Measurements from ENCODE around the gene IRGQ.
"Not testable (repeated sequence)": the region's sequence is repeated elsewhere in the genome, so short reads cannot be mapped to it uniquely, and the experiment has no call there.

IRGQ gene

GRCh38 chr19:43589678-43590077 lies 6.3 kb downstream of the IRGQ start:
- no peak for DNase-seq (ENCODE audit: extremely low spot score)
- ChIA-PET POLR2A (no interaction called here), CTCF (no interaction called here)
- TF ChIP-seq PKNOX1 (IDR thresholded peaks at IDR 0.05) (no peak), SP1 (IDR thresholded peaks at IDR 0.05) (no peak), HDGF (IDR thresholded peaks at IDR 0.05; ENCODE audit: borderline replicate concordance) (no peak), ZNF384 (IDR thresholded peaks at IDR 0.05) (no peak), FOXM1 (IDR thresholded peaks at IDR 0.05; ENCODE audit: borderline replicate concordance) (no peak), FOXA1 (IDR thresholded peaks at IDR 0.05) (no peak), LEF1 (IDR thresholded peaks at IDR 0.05; ENCODE audit: borderline replicate concordance) (no peak), ELF4 (IDR thresholded peaks at IDR 0.05) (no peak), FOXK2 (IDR thresholded peaks at IDR 0.05) (no peak), TARDBP (IDR thresholded peaks at IDR 0.05) (no peak), ARNT (IDR thresholded peaks at IDR 0.05) (no peak), BHLHE40 (IDR thresholded peaks at IDR 0.05; ENCODE audit: borderline replicate concordance) (no peak), CTBP1 (IDR thresholded peaks at IDR 0.05; ENCODE audit: borderline replicate concordance) (no peak), NFRKB (IDR thresholded peaks at IDR 0.05) (no peak), L3MBTL2 (conservative IDR thresholded peaks at IDR 0.05) (no peak)

GRCh38 chr19:43589277-43589676 lies 6.7 kb downstream of the IRGQ start:
- CTCF ChIA-PET: no interaction called here
- no peak for DNase-seq (ENCODE audit: extremely low spot score)
- POLR2A ChIA-PET: no interaction called here
- TF ChIP-seq ARNT (IDR thresholded peaks at IDR 0.05): no peak

GRCh38 chr19:43587029-43587428 lies 8.9 kb downstream of the IRGQ start:
- CTCF ChIA-PET: interaction anchor here (0.6 kb wide), 1 partner anchor 68 kb away, joined by 3 read pairs; no protein-coding TSS in a partner anchor
- POLR2A ChIA-PET; DNase-seq (ENCODE audit: extremely low spot score): not testable (repeated sequence)

GRCh38 chr19:43586346-43586745 lies 9.6 kb downstream of the IRGQ start:
- POLR2A ChIA-PET: no interaction called here
- DNase-seq (ENCODE audit: extremely low spot score): no peak
- CTCF ChIA-PET: interaction anchor here (0.6 kb wide), 1 partner anchor 68 kb away, joined by 3 read pairs; no protein-coding TSS in a partner anchor
- TF ChIP-seq L3MBTL2 (conservative IDR thresholded peaks at IDR 0.05): no peak
- TF ChIP-seq PKNOX1 (IDR thresholded peaks at IDR 0.05): no peak
- no peak for TF ChIP-seq HDGF (IDR thresholded peaks at IDR 0.05; ENCODE audit: borderline replicate concordance)
- no peak for TF ChIP-seq FOXM1 (IDR thresholded peaks at IDR 0.05; ENCODE audit: borderline replicate concordance)
- TF ChIP-seq SUZ12 (IDR thresholded peaks at IDR 0.05): no peak

GRCh38 chr19:43584484-43584883 lies 11.4 kb downstream of the IRGQ start:
- ChIA-PET POLR2A (no interaction called here), CTCF (interaction anchor here (1.3 kb wide), 1 partner anchor 10 kb away, joined by 6 read pairs; no protein-coding TSS in a partner anchor)
- DNase-seq (ENCODE audit: extremely low spot score): no peak
- no peak for TF ChIP-seq FOXM1 (IDR thresholded peaks at IDR 0.05; ENCODE audit: borderline replicate concordance)
- TF ChIP-seq SP1 (IDR thresholded peaks at IDR 0.05): no peak
- no peak for TF ChIP-seq HDGF (IDR thresholded peaks at IDR 0.05; ENCODE audit: borderline replicate concordance)
- TF ChIP-seq TARDBP (IDR thresholded peaks at IDR 0.05): no peak
- TF ChIP-seq SUZ12 (IDR thresholded peaks at IDR 0.05): no peak
- TF ChIP-seq FOXA1 (IDR thresholded peaks at IDR 0.05): no peak

- CTCF ChIA-PET: interaction anchor here (1.2 kb wide), 1 partner anchor 12 kb away, joined by 6 read pairs; no protein-coding TSS in a partner anchor
- POLR2A ChIA-PET: no interaction called here
- no peak for DNase-seq (ENCODE audit: extremely low spot score)
- TF ChIP-seq ELF4 (IDR thresholded peaks at IDR 0.05): no peak
- no peak for TF ChIP-seq LEF1 (IDR thresholded peaks at IDR 0.05; ENCODE audit: borderline replicate concordance)
- TF ChIP-seq ZNF384 (IDR thresholded peaks at IDR 0.05): no peak
- no peak for TF ChIP-seq HDGF (IDR thresholded peaks at IDR 0.05; ENCODE audit: borderline replicate concordance)
- TF ChIP-seq ARNT (IDR thresholded peaks at IDR 0.05): no peak
- no peak for TF ChIP-seq PKNOX1 (IDR thresholded peaks at IDR 0.05)
- TF ChIP-seq FOXK2 (IDR thresholded peaks at IDR 0.05): no peak
- no peak for TF ChIP-seq NFRKB (IDR thresholded peaks at IDR 0.05)
- no peak for TF ChIP-seq TARDBP (IDR thresholded peaks at IDR 0.05)
- TF ChIP-seq FOXA1 (IDR thresholded peaks at IDR 0.05): no peak
- TF ChIP-seq L3MBTL2 (conservative IDR thresholded peaks at IDR 0.05): no peak
- TF ChIP-seq CTBP1 (IDR thresholded peaks at IDR 0.05; ENCODE audit: borderline replicate concordance): no peak
- TF ChIP-seq BHLHE40 (IDR thresholded peaks at IDR 0.05; ENCODE audit: borderline replicate concordance): no peak
- TF ChIP-seq SP1 (IDR thresholded peaks at IDR 0.05): no peak
- TF ChIP-seq SUZ12 (IDR thresholded peaks at IDR 0.05): no peak
- no peak for TF ChIP-seq FOXM1 (IDR thresholded peaks at IDR 0.05; ENCODE audit: borderline replicate concordance)
These were observed 13.4 kb downstream of the IRGQ start for GRCh38 chr19:43582495-43582894.

GRCh38 chr19:43581467-43581866 lies 14.5 kb downstream of the IRGQ start:
- DNase-seq (ENCODE audit: extremely low spot score): no peak
- ChIA-PET CTCF (no interaction called here), POLR2A (no interaction called here)
- TF ChIP-seq FOXA1 (IDR thresholded peaks at IDR 0.05): no peak
- no peak for TF ChIP-seq FOXK2 (IDR thresholded peaks at IDR 0.05)
- TF ChIP-seq CTBP1 (IDR thresholded peaks at IDR 0.05; ENCODE audit: borderline replicate concordance): no peak

Measured in HEK293T (cell line).